Measurements from ENCODE around the gene NCKAP5L. TPM values are rescaled to one million over a fixed set of nuclear protein-coding genes. Genes with fewer than 3 reads are reported as not detected.
"Not testable (repeated sequence)": the region's sequence is repeated elsewhere in the genome, so short reads cannot be mapped to it uniquely, and the experiment has no call there.

The NCKAP5L gene
- total RNA-seq, 2 experiments from 2014 or later = 1.1 to 1.2 TPM

DNA sequence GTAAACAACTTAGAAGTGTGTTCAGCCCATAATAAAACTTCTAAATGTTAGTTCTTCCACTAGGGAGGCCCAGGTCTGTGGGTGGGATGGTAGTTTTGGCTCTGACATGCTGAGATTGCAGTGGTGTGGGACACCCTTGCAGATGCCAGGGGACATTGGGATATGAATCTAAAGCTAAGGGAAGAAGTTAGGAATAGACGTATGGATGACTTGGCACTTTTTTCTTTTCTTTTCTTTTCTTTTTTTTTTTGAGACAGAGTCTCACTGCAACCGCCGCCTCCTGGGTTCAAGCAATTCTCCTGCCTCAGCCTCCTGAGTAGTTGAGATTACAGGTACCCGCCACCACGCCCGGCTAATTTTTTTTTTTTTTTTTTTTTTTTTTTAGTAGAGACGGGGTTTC lies 55.1 kb downstream of the NCKAP5L start:
- H3K27me3 Mint-ChIP-seq; H3K27ac Mint-ChIP-seq; H3K36me3 Mint-ChIP-seq (ENCODE audit: low read depth); H3K4me3 Mint-ChIP-seq; H3K9me3 Mint-ChIP-seq; DNase-seq: not testable (repeated sequence)
- ChIA-PET CTCF (interaction anchor here (1.3 to 2.4 kb wide), 3 partner anchors 10 to 66 kb away, joined by 4 to 18 read pairs (median 6); partner anchors contain the start of gene TMBIM6), POLR2A (interaction anchor here (1.5 kb wide), 1 partner anchor 10 kb away, joined by 4 read pairs; no protein-coding TSS in a partner anchor)
- H3K4me1 Mint-ChIP-seq = peaks cover 13% of the 10 kb centered on the region

DNA sequence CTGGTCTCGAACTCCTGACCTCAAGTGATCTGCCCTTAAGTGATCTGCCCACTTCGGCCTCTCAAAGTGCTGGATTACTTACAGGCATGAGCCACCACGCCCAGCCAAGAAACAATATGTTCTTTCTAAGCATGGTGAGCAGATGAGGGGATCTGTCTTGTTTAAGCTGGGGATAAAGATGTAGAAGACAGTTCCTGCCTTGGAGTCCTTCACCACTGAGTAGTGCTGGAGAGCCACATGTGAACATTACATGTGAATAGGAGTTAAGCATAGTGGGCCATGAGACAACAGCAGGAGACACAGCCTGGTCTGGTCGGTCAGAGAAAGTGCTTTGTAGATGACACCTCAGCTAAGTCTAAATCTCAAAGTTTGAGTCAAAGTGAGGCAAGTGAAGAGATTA lies 60.9 kb downstream of the NCKAP5L start:
- Mint-ChIP-seq H3K27me3 (peaks cover 2% of the 10 kb centered on the region), H3K27ac (no peak overlapping the region), H3K9me3 (no peaks in the 10 kb centered on the region), H3K36me3 (ENCODE audit: low read depth) (peaks cover 35% of the 10 kb centered on the region), H3K4me1 (peaks cover 34% of the 10 kb centered on the region), H3K4me3 (no peak overlapping the region)
- ChIA-PET POLR2A (interaction anchor here (1.4 to 1.8 kb wide), 2 partner anchors 14 to 26 kb away, joined by 3 to 9 read pairs; partner anchors contain the start of gene TMBIM6), CTCF (interaction anchor here (0.8 to 1.4 kb wide), 4 partner anchors 11 to 72 kb away, joined by 3 to 9 read pairs (median 4); partner anchors contain the start of gene TMBIM6)
- no peak for DNase-seq

DNA sequence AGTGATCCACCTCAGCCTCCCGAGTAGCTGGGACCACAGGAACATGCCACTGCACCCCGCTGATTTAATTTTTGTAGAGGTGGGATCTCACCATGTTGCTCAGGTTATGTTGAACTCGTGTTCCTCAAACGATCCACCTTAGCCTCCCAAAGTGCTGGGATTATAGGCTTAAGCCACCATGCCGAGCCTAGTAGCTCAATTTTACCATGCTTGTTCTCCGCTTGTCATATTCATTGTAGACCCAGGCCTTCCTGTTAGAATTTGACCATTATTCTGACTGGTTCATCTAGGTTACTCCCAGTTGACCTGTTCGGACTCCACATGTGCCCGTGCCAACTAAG lies 62.1 kb downstream of the NCKAP5L start:
- ChIA-PET POLR2A (interaction anchor here (1.3 to 5.7 kb wide), 2 partner anchors 23 to 25 kb away, joined by 3 to 75 read pairs; partner anchors contain the start of gene TMBIM6), CTCF (interaction anchor here (0.9 to 1.0 kb wide), 2 partner anchors 23 to 25 kb away, joined by 3 read pairs; partner anchors contain the start of gene TMBIM6)
- peaks cover 47% of the 10 kb centered on the region for H3K36me3 Mint-ChIP-seq (ENCODE audit: low read depth)
- DNase-seq = no peak
- no peak overlapping the region for H3K4me3 Mint-ChIP-seq
- no peaks in the 10 kb centered on the region for H3K9me3 Mint-ChIP-seq
- peaks cover 2% of the 10 kb centered on the region for H3K27me3 Mint-ChIP-seq
- no peak overlapping the region for H3K27ac Mint-ChIP-seq
- H3K4me1 Mint-ChIP-seq = peaks cover 46% of the 10 kb centered on the region

DNA sequence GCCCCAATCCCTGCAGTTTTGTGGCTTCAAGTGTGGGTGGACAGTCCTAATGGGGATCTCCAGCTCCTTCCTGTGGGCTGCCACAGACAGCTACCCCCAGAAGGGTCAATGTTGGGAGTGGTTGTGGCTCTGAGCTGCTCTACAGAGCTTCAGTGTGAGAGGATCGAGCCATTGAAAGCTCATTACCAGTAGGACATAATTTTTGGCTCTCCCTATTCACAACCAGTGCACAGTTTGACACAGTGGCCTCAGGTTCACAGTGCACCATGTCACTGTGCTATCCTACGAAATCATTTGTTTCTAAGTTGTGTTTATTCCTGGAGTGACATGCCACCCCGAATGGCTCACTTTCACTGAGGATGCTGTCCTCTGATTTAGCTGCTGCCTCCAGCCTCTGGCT lies 64.1 kb downstream of the NCKAP5L start:
- Mint-ChIP-seq H3K4me1 (peaks cover 48% of the 10 kb centered on the region), H3K9me3 (no peaks in the 10 kb centered on the region), H3K36me3 (ENCODE audit: low read depth) (peaks cover 55% of the 10 kb centered on the region), H3K27me3 (peaks cover 2% of the 10 kb centered on the region), H3K27ac (peak overlapping the region; percentile 92), H3K4me3 (no peak overlapping the region)
- POLR2A ChIA-PET = interaction anchor here (1.2 to 5.9 kb wide), 3 partner anchors 12 to 23 kb away, joined by 3 to 75 read pairs (median 54); partner anchors contain the start of gene TMBIM6
- CTCF ChIA-PET = interaction anchor here (1.7 to 4.5 kb wide), 7 partner anchors 9 to 128 kb away, joined by 5 to 66 read pairs (median 20); partner anchors contain the start of gene TMBIM6
- DNase-seq = no peak

DNA sequence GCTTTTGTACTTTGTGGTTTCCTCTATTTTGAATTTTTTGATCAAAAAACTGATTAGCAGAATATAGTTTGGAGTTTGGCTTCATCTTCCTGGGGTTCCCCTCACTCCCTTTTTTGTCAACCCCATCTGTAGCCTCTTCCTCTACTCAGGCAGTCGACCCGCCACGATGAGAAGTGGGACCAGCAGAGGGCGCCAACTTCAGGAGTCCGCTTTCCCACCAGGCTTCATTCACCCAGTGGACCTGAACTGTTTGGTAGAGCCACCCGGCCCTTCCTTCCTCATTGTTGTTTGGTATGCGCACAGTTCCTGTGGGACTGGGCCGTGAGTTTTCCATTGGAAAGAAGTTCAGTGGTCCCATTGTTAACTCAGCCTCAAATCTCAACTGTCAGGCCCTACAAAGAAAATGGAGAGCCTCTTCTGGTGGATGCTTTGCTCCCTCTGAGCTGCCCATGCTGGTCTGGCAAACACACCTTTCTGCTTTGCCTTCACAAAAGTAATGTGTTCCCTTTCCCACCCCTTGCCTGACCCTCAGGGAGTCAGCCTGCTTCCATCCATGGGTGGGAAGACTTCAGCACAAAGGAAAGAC lies 65.1 kb downstream of the NCKAP5L start:
- peaks cover 51% of the 10 kb centered on the region for H3K4me1 Mint-ChIP-seq
- peak; percentile 84 for DNase-seq
- POLR2A ChIA-PET = interaction anchor here (1.0 to 5.9 kb wide), 7 partner anchors 10 to 198 kb away, joined by 3 to 75 read pairs (median 4); partner anchors contain the start of gene TMBIM6
- H3K4me3 Mint-ChIP-seq = peak overlapping the region; percentile 3
- H3K36me3 Mint-ChIP-seq (ENCODE audit: low read depth) = peaks cover 65% of the 10 kb centered on the region
- CTCF ChIA-PET = interaction anchor here (0.5 to 4.5 kb wide), 24 partner anchors 9 to 1538 kb away, joined by 3 to 66 read pairs (median 5); partner anchors contain the start of gene TMBIM6
- H3K27ac Mint-ChIP-seq = peak overlapping the region; percentile 92
- no peaks in the 10 kb centered on the region for H3K9me3 Mint-ChIP-seq
- peaks cover 2% of the 10 kb centered on the region for H3K27me3 Mint-ChIP-seq

DNA sequence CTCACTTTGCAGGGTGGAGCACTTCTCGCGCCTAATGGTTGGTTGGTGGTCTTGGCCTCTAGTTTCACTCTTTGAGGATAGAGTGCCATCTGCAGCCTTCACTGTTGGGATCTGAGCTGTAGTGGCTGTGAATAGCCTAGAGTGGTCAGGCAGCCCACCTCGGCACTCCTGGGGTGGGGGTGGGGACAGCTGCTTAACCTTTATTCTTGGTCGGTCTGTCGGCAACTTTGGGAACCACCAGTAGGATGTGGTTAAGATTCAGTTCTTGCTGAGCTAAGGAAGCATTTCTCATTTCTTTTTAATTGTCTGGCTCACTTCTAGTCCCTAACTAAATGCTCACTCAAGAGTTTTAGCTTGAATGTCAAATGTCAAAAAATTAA lies 65.8 kb downstream of the NCKAP5L start:
- Mint-ChIP-seq H3K36me3 (ENCODE audit: low read depth) (peaks cover 71% of the 10 kb centered on the region), H3K9me3 (no peaks in the 10 kb centered on the region), H3K4me1 (peaks cover 50% of the 10 kb centered on the region), H3K27ac (peak overlapping the region; percentile 92), H3K27me3 (no peaks in the 10 kb centered on the region), H3K4me3 (no peak overlapping the region)
- CTCF ChIA-PET = interaction anchor here (0.8 to 4.5 kb wide), 21 partner anchors 8 to 256 kb away, joined by 3 to 66 read pairs (median 5); partner anchors contain the start of gene TMBIM6
- POLR2A ChIA-PET = interaction anchor here (0.6 to 5.9 kb wide), 11 partner anchors 10 to 322 kb away, joined by 3 to 75 read pairs (median 4); partner anchors contain the start of gene TMBIM6
- DNase-seq = peak; percentile 36

DNA sequence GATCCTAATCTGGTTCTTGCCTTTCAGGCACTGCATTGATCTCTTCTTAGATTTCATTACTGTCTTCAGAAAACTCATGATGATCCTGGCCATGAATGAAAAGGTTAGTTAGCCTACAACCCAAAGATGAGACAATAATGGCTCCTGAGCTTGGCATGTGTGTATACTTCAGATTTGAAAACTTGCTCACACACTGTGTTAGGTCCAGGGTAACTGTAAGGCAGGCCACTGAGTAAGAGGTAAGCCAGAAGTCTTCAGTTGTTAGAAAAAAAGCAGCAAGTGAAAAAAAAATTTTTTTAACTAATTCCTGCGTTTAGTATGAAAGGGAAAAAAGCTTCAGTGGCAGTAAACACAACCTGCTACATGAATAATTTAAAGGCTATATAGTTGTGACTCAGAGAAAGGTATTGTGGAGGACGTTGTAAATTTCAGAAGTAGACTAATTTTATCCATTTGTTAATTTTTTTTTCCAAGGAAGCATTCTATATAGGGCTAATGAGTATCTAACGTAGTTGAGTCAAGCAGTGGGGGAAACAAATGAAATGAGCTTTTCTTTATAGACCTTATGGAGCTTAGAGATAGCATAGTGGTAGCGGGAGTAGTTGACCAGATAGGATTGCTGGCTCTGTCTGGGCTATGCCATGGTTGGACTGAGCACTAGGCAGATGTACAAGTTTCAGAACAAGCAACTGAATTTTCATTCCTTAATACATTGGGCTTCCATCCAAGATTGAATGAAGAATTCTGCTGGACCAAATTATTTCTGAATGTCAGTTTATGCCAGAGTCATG lies 66.3 kb downstream of the NCKAP5L start:
- peaks cover 77% of the 10 kb centered on the region for H3K36me3 Mint-ChIP-seq (ENCODE audit: low read depth)
- H3K4me3 Mint-ChIP-seq = no peak overlapping the region
- H3K9me3 Mint-ChIP-seq = no peaks in the 10 kb centered on the region
- peaks cover 50% of the 10 kb centered on the region for H3K4me1 Mint-ChIP-seq
- CTCF ChIA-PET = interaction anchor here (0.8 to 4.5 kb wide), 19 partner anchors 8 to 257 kb away, joined by 3 to 66 read pairs (median 6); partner anchors contain the start of gene TMBIM6
- peak overlapping the region; percentile 92 for H3K27ac Mint-ChIP-seq
- no peak for DNase-seq
- POLR2A ChIA-PET = interaction anchor here (0.6 to 5.9 kb wide), 10 partner anchors 9 to 322 kb away, joined by 3 to 75 read pairs (median 4); partner anchors contain the start of gene TMBIM6
- no peaks in the 10 kb centered on the region for H3K27me3 Mint-ChIP-seq

DNA sequence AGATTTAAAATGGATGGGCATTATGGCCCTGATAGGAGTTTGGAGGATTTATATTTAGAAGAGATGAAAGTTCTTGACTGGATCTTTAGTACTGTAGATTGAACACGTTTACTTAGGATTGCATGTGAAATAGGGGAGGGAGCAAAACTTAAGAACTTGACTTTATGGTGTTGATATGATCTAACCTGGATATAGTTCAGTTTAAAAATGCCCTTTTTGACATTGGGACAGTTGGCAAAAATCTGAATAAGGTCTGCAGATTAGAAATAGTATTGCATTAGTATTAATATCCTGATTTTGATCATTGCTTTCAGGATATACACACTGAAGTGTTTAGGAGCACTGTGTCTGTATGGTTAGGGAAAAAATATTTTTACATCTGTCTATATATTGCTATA lies 77.2 kb downstream of the NCKAP5L start:
- ChIA-PET CTCF (interaction anchor here (0.6 to 3.8 kb wide), 4 partner anchors 10 to 27 kb away, joined by 3 to 36 read pairs (median 15); partner anchors contain the start of gene TMBIM6), POLR2A (interaction anchor here (2.2 to 5.7 kb wide), 3 partner anchors 10 to 11 kb away, joined by 25 to 54 read pairs (median 29); partner anchors contain the start of gene TMBIM6)
- H3K27ac Mint-ChIP-seq = peak overlapping the region; percentile 85
- peaks cover 81% of the 10 kb centered on the region for H3K4me1 Mint-ChIP-seq
- H3K36me3 Mint-ChIP-seq (ENCODE audit: low read depth) = peaks cover 73% of the 10 kb centered on the region
- H3K9me3 Mint-ChIP-seq = no peaks in the 10 kb centered on the region
- peak overlapping the region; percentile 48 for H3K4me3 Mint-ChIP-seq
- DNase-seq = no peak
- no peaks in the 10 kb centered on the region for H3K27me3 Mint-ChIP-seq

DNA sequence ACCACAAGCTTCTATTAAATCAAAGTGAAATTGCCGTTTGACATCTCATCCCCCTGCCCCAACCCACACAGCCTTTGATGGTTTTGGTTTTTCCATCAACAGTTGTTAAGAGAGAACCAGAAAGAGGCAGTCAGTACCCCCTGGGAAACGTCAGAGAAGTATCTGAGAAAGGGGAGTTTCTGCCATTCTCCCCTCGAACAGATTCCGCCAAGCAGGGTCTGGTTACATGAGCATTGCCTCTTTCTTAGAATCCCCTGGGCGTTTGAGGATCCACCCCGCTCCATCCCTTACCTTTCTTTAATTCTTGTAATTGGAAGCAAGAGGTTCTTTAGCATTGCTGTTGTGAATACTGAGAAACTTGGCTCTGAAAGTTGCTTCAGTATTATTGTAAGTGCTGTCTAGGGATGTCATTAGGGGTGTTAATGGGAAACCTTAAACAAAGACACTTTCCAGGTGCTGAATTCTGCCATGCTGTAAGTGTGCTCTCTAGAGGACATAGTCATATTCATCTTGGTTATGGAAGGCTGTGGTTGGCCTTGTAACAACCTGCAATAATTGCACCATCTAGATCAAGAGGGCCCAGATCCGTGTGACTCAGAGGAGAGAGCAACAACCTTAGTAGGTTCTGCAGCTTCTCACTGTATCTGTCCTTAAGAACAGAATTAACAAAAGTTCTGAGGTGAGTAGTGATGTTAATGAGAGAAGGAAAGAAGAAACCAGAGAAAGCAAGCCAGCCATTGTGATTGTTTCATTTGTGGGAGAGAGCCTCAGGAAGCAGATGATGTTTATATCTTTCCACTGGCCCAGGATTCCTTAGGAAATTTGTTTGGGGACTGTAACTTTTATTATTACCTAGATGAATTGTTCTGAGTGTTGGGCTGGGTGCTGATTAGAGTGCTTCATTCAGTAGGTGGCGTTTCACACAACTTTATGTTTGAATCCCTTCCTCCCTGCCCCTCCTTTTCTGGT lies 77.9 kb downstream of the NCKAP5L start:
- Mint-ChIP-seq H3K27ac (peak overlapping the region; percentile 85), H3K4me3 (peak overlapping the region; percentile 48), H3K27me3 (no peaks in the 10 kb centered on the region), H3K36me3 (ENCODE audit: low read depth) (peaks cover 69% of the 10 kb centered on the region), H3K4me1 (peaks cover 81% of the 10 kb centered on the region), H3K9me3 (no peaks in the 10 kb centered on the region)
- peak; percentile 66 for DNase-seq
- ChIA-PET CTCF (interaction anchor here (1.3 to 3.8 kb wide), 3 partner anchors 9 to 28 kb away, joined by 5 to 36 read pairs (median 25); partner anchors contain the start of gene TMBIM6), POLR2A (interaction anchor here (1.4 to 5.7 kb wide), 3 partner anchors 9 to 87 kb away, joined by 4 to 54 read pairs (median 29); partner anchors contain the start of gene TMBIM6)

DNA sequence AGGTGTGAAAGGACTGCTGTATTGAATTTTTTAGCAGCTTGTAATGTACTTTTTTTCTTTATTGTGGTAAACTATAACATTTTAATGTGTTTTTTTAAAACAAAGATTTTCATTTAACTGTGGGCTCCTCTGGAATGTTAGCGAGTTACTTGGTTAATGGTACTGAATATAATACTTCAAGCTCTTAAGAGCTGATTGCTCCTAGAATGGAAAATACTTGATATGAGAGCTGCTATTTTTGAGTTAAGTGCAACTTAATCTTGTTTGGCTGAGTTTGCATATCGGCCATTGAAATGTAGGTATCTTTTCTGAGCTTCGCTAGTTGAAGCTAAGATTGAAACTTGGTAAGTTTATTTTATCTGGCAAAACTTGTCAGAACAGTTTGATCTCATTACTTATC lies 79.4 kb downstream of the NCKAP5L start:
- no peak for DNase-seq
- CTCF ChIA-PET = interaction anchor here (0.6 to 3.8 kb wide), 7 partner anchors 8 to 407 kb away, joined by 3 to 36 read pairs (median 4); partner anchors contain the start of gene TMBIM6
- POLR2A ChIA-PET = interaction anchor here (0.8 to 5.7 kb wide), 11 partner anchors 7 to 618 kb away, joined by 3 to 54 read pairs (median 3); partner anchors contain the start of genes TMBIM6 and TUBA1B
- Mint-ChIP-seq H3K9me3 (no peaks in the 10 kb centered on the region), H3K4me1 (peaks cover 88% of the 10 kb centered on the region), H3K27me3 (no peaks in the 10 kb centered on the region), H3K27ac (peak overlapping the region; percentile 85), H3K36me3 (ENCODE audit: low read depth) (peaks cover 68% of the 10 kb centered on the region), H3K4me3 (peak overlapping the region; percentile 48)

DNA sequence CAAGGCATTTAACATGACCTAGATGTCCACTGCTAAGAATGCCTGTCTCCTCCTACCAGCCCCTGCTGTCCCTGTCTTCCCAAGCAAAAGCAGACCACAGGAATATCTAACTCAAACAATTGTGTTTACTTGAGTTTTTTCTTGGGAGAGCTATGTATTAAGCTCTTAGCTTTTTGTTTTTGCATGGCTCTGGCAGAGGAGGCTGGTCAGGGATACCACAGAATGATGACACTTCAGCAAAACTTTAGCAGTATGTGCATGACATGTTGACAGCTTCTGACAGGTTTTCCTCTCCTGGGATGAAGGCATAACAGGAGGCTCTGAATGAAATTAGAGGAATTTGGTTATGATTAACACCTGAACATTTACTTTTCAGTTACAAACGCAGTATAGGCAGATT lies 79.9 kb downstream of the NCKAP5L start:
- H3K36me3 Mint-ChIP-seq (ENCODE audit: low read depth) = peaks cover 68% of the 10 kb centered on the region

More for the DNA sequence above, 79.9 kb downstream of the NCKAP5L start:
- Mint-ChIP-seq H3K9me3 (no peaks in the 10 kb centered on the region), H3K27ac (peak overlapping the region; percentile 85), H3K4me3 (peak overlapping the region; percentile 35), H3K27me3 (no peaks in the 10 kb centered on the region), H3K4me1 (peaks cover 88% of the 10 kb centered on the region)
- ChIA-PET CTCF (interaction anchor here (1.0 to 3.8 kb wide), 4 partner anchors 15 to 406 kb away, joined by 4 to 36 read pairs (median 5); no protein-coding TSS in a partner anchor), POLR2A (interaction anchor here (0.8 to 5.7 kb wide), 10 partner anchors 10 to 617 kb away, joined by 3 to 54 read pairs (median 3); partner anchors contain the start of gene TUBA1B)
- no peak for DNase-seq

Data from activated CD4-positive, alpha-beta memory T cell treated with anti-CD3 and anti-CD28 coated beads, Interleukin-2, amount 10 ng/mL, durations not matched to agents 7 days and 5 days (primary cell).